Activated CD8-positive, alpha-beta memory T cell treated with anti-CD3 and anti-CD28 coated beads for 24 hours (primary cell): Measurements from ENCODE around the gene DNAJA3.

Source experiments
- DNase-seq: peaks from one replicate; pipeline ENCODE4 v3.0.0-alpha.2; 2020

The DNAJA3 gene

GRCh38 chr16:4435337-4436067, 9.8 kb downstream of the DNAJA3 start:
- no peak for DNase-seq

- no peak for DNase-seq
Measured at GRCh38 chr16:4437366-4437765, 11.7 kb downstream of the DNAJA3 start.

GRCh38 chr16:4442371-4442770, 16.7 kb downstream of the DNAJA3 start:
- no peak for DNase-seq

GRCh38 chr16:4443271-4443670, 17.6 kb downstream of the DNAJA3 start:
- DNase-seq = no peak

- DNase-seq = no peak
Measured at GRCh38 chr16:4443986-4444385, 18.3 kb downstream of the DNAJA3 start.

GRCh38 chr16:4450430-4450829, 24.8 kb downstream of the DNAJA3 start:
- no peak for DNase-seq

- DNase-seq = no peak
Measured at GRCh38 chr16:4450931-4451519, 25.4 kb downstream of the DNAJA3 start.

- no peak for DNase-seq
Measured at GRCh38 chr16:4452674-4453073, 27.0 kb downstream of the DNAJA3 start.

GRCh38 chr16:4454623-4455022, 29.0 kb downstream of the DNAJA3 start:
- no peak for DNase-seq

GRCh38 chr16:4455081-4455480, 29.4 kb downstream of the DNAJA3 start:
- DNase-seq = no peak

GRCh38 chr16:4455951-4456350, 30.3 kb downstream of the DNAJA3 start:
- DNase-seq = no peak

- no peak for DNase-seq
Measured at GRCh38 chr16:4460936-4461249, 35.2 kb downstream of the DNAJA3 start.

GRCh38 chr16:4461250-4462085, 35.8 kb downstream of the DNAJA3 start:
- no peak for DNase-seq

- no peak for DNase-seq
Measured at GRCh38 chr16:4463522-4464163, 38.0 kb downstream of the DNAJA3 start.

- peak; percentile 80 for DNase-seq
Measured at GRCh38 chr16:4465977-4466779, 40.5 kb downstream of the DNAJA3 start.

- DNase-seq = no peak
Measured at GRCh38 chr16:4467916-4468315, 42.2 kb downstream of the DNAJA3 start.

- no peak for DNase-seq
Measured at GRCh38 chr16:4468972-4469371, 43.3 kb downstream of the DNAJA3 start.

- DNase-seq = no peak
Measured at GRCh38 chr16:4471869-4472268, 46.2 kb downstream of the DNAJA3 start.

GRCh38 chr16:4472880-4473279, 47.2 kb downstream of the DNAJA3 start:
- DNase-seq = no peak

GRCh38 chr16:4474192-4474961, 48.7 kb downstream of the DNAJA3 start, which contains the start of gene NMRAL1:
Gene NMRAL1 (minus strand): TSS chr16:4474625. CDS start chr16:4474132, 493 bp downstream.
- peak; percentile 92 for DNase-seq

GRCh38 chr16:4475880-4476788, 50.5 kb downstream of the DNAJA3 start, which contains the start of gene HMOX2:
Gene HMOX2 (plus strand): TSS chr16:4476398. CDS start chr16:4505525, 29,127 bp downstream.
- DNase-seq = peak; percentile 99
